ENCODE data around the gene PROX2.

DNA sequence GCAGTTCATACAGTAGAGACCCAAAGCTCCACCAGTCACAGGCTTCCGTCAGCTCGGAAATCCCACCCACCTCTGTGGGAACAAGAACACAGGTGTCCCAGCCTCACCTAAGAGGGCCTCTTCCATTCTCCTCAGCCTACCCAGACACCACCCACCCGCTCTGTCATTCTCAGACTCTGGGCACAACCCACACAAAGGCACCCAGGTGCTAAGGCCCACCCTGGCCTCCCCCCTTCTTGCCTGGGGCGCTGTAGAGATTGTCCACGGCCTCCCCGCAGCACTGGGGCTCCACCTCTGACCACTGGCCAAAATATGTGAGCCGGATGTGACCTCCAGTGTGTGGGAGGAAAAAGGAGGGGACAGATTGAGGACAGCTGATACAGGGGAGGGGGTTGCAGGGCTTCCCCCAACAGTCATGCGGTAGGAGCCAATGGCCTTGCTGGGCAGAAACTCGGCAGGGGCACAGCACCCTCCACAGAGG is 33.0 kb upstream of the PROX2 start:
- TF ChIP-seq POLR2AphosphoS5 (IDR thresholded peaks at IDR 0.05; ENCODE audit: low read depth) = no peak
- TF ChIP-seq, protein P1, sequence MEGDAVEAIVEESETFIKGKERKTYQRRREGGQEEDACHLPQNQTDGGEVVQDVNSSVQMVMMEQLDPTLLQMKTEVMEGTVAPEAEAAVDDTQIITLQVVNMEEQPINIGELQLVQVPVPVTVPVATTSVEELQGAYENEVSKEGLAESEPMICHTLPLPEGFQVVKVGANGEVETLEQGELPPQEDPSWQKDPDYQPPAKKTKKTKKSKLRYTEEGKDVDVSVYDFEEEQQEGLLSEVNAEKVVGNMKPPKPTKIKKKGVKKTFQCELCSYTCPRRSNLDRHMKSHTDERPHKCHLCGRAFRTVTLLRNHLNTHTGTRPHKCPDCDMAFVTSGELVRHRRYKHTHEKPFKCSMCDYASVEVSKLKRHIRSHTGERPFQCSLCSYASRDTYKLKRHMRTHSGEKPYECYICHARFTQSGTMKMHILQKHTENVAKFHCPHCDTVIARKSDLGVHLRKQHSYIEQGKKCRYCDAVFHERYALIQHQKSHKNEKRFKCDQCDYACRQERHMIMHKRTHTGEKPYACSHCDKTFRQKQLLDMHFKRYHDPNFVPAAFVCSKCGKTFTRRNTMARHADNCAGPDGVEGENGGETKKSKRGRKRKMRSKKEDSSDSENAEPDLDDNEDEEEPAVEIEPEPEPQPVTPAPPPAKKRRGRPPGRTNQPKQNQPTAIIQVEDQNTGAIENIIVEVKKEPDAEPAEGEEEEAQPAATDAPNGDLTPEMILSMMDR (IDR thresholded peaks at IDR 0.05; ENCODE audit: insufficient read depth, low read length) = no peak
- TF ChIP-seq, protein P2, sequence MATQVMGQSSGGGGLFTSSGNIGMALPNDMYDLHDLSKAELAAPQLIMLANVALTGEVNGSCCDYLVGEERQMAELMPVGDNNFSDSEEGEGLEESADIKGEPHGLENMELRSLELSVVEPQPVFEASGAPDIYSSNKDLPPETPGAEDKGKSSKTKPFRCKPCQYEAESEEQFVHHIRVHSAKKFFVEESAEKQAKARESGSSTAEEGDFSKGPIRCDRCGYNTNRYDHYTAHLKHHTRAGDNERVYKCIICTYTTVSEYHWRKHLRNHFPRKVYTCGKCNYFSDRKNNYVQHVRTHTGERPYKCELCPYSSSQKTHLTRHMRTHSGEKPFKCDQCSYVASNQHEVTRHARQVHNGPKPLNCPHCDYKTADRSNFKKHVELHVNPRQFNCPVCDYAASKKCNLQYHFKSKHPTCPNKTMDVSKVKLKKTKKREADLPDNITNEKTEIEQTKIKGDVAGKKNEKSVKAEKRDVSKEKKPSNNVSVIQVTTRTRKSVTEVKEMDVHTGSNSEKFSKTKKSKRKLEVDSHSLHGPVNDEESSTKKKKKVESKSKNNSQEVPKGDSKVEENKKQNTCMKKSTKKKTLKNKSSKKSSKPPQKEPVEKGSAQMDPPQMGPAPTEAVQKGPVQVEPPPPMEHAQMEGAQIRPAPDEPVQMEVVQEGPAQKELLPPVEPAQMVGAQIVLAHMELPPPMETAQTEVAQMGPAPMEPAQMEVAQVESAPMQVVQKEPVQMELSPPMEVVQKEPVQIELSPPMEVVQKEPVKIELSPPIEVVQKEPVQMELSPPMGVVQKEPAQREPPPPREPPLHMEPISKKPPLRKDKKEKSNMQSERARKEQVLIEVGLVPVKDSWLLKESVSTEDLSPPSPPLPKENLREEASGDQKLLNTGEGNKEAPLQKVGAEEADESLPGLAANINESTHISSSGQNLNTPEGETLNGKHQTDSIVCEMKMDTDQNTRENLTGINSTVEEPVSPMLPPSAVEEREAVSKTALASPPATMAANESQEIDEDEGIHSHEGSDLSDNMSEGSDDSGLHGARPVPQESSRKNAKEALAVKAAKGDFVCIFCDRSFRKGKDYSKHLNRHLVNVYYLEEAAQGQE (IDR thresholded peaks at IDR 0.05; ENCODE audit: insufficient replicate concordance, low read depth) = no peak

Data from HL-60 (cell line).